Activated CD4-positive, CD25-positive, alpha-beta regulatory T cell treated with anti-CD3 and anti-CD28 coated beads, Interleukin-2, amount 50 U/mL, for 72 hours (primary cell): ENCODE data around the gene ERFL.
"Not testable (repeated sequence)": the region's sequence is repeated elsewhere in the genome, so short reads cannot be mapped to it uniquely, and the experiment has no call there.

Experiments used
- DNase-seq: peaks from one replicate; pipeline ENCODE4 v3.0.0; 2021

ERFL gene

DNA sequence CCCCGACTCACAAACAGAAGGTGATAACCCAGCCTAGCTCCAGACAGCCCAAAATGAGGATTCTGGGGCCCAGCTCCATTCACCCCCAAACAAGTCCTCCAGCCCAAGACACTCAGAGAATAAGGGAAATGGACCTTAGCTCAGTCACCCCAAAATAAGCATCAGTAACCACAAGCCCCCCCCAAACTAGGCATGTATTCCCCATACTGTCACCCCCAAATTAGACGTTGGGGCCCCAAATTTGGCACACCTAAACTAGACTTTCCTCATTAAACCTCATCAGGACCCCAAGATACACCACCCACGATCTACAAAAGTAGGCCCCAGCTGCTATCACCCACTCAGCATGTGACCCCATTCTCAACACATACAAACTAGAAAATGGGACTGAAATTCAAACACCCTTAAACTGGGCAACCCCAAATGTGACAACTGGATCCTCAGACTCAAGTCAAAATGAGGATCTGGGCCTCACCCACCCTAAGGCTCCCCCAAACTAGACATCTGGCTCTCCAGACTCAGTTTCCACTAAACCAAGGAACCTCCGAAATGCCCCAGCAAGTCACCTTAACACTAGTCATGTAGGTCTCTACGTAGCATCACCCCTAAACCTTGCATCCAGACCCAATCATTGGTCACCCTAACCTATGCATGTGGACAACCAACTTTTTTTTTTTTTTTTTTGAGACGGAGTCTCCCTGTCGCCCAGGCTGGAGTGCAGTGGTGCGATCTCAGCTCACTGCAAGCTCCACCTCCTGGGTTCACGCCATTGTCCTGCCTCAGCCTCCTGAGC lies 13.4 kb upstream of the ERFL start:
- no peak for DNase-seq

DNA sequence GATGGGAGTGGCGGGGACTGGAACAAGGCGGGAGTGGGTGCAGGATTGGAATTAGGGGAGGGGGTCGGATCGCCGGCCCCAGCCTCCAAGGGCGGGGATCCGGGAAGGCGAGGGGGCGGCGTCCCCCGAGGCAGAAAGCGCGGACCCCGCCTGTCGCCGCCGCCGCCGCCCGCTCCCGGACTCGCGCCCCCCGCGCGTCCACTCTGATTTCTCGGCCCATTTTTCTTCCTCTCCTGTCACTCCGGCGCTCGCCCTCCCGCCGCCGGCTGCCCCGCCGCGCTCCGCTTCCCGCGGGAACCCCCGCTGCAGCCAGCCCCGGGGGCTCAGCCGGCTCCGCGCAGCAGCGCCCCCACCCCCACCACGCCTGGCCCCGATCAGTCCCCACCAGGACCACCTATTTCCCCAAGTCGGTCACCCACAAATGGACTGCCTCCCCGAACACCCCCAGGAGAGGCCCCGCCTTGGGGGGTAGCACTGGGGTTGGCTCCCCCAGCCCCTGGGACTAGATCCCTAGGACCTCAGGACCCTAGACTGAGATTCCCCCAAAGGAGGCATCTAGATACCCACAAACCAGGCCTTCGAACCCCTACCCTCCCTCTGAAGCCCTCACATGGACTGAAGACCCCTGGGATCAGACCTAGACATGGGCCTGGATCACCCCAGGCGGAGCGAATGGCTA lies 12.6 kb upstream of the ERFL start:
- DNase-seq, result no peak

DNA sequence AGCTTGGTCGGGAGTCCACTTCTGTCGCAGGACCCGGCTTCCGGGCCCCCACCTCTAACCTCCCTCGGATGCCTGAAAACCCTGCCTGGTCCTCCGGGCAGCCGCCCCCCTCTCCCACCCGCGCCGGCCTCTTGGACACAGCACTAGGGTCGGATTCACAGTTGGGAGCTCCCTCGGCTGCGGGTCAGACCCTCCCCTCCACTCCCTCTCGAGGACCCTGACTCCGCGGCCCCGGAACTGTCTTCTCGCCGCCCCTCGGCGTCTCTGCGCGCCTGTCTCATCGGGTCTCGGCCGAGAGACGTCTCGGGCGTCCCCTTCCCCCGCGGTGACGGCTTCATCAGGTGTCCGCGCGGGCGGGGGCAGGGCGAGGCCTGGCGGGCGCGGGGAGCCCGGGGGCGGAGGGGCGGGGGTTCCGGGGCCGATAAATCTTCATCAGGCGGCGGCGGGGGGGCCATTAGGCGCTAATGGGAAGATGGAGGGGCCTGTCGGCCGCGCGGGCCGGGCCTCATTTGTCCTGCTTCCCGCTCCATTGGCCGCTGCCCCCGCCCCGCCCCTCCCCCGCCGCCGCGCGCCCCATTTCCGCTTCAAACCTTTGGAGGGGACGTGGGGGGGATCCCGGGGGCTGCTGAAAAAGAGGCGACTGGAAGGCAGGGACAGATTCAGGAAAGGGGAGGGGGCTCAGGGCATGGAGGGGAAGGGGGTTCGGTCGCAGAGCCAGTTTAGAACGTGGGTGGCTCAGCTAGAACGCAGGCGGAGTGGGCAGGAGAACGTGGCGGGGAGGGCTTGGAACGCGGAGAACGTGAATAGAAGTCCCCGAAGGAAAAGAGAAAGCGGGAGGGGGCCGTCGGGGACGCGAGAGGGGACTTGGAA lies 11.8 kb upstream of the ERFL start:
- peak; percentile 63 for DNase-seq

DNA sequence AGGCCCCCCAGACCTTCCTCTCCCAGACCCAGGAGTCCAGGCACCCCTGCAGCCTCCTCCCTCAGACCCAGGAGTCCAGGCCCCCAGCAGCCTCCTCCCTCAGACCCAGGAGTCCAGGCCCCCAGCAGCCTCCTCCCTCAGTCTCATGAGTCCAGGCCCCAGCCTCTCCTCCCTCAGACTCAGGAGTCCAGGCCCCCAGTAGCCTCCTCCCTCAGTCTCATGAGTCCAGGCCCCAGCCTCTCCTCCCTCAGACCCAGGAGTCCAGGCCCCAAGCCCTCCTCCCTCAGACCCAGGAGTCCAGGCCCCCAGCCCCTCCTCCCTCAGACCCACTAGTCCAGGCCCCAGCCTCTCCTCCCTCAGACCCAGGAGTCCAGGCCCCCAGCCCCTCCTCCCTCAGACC lies 11.0 kb upstream of the ERFL start:
- not testable (repeated sequence) for DNase-seq

DNA sequence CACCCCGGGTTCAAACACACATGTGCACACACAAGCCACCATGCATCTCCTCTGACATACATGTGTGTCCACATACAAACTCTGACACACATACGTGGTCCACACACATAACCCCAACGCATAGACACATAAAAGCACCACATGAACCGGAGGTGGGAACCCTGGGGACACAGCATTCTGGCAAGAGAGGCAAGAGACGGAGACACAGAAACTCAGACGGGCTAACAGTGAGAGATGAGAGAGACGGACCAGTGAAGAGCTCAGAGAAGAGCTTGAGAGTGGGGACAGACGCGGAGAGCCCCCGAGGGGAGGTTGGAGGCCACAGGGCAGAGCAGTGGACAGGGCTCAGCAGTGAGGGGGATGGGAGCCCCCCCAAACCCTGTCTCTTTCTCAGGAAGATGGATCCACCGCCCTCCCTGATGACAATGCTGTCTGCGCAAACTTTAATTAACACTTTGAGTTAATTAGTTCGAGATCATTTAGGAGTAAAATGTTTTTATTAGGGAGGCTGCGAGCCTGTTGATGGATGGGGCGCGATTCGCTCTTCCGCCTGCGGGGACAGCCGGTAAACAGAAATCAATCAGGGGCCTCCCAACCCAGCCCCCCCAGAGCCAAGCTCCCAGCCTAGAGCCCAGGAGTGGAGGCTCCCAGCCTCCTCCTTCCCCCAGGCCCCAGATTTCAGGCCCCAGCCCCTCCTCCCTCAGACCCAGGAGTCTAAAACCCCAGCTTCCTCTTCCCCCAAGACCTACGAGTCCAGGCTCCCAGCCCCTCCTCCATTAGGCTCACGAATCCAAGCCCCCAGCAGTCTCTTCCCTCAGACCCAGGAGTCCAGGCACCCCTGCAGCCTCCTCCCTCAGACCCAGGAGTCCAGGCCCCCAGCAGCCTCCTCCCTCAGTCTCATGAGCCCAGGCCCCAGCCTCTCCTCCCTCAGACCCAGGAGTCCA lies 9.5 kb upstream of the ERFL start:
- DNase-seq, result no peak

DNA sequence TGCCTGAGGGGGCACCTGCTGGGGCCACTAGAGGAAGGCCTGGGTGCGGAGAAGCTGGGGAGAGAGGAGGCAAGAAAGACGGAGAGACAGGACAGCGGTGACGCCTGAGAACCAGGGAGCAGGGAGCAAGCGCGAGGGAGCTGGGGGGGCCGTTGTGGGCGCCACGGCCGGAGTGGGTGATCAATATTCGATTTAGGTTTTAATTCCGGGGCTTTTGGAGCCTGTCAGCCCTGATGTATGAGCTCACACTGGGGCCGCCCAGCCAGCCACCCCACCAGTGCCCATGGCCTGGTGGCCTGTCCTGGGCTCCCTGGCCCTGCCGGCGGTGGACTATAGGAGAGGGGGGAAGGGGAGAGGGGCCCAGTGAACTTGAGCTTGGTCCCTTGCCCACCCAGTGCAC lies 8.7 kb upstream of the ERFL start:
- no peak for DNase-seq

DNA sequence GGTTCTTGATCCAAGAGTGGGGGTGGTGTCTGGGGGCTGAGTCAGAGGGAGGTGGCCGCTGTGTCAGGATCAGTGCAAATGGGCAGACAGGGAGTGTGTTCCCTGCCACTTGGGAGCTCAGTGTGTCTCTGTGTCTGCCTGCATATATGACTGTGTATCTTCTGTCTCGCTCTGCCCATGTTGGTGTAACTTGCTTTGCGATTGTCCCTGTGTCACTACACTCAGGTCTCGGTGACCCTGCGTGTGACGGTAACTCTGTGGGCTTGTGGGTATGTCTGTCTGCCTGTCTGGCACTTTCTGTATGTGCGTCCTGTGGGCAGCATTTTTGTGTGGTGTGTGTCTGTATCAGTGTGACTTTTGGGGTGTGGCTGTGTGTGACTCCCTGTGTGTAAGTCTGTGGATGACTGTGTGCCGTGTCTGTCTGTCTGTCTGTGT lies 8.2 kb upstream of the ERFL start:
- no peak for DNase-seq

DNA sequence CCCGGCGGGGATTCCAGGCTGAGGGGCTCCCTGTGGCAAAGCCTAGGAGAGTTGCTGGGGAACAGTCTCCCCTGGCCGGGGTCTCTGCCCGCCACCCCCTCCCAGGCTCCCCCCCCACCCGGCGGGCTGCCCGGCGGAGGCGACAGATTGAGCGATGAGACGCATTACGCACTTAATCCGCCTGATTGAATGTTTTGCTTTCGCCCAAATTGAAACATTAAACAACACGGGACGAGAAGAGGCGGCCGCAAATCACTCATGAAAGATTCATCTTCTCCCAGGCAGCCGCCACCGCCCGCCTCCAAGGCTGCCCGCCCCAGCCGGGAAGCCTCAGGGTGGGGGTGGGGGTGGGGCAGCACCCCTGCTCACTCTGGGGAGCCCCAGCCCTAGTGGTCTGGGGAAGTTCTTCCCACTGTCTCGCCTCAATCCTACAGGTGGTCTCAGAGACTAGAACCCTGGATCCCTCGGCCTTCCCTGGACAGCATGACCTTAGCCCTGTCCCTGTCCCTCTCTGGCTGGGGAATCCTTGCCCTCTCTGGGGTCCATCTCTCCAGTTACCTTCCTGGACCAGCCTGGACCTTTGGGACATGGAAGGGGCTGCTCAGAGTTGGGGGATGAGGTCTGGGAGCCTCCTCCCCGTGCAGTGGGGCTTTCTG lies 7.6 kb upstream of the ERFL start:
- no peak for DNase-seq

DNA sequence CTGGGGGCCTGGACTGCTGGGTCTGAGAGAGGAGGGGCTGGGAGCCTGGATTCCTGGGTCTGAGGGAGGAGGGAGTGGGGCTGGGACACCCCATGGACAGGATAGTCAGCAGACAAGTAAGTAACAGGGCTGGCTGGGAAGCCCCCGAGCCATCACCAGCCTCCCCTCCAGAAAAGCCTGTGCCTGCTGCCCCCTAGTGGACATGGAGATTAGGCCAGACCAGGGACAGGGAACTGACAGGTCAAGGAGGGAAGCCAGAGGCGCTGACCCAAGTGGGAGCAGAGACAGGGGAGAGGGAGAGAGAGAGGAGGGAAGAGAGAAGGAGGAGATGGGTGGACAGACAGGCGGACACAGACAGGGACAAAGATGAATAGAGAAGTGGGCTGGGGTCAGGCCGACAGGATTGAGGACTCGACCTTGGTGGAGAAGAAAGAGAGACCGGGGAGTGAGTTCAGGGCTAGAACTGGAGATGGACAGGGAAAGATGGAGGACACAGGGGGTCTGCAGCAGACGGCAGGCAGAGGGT lies 6.7 kb upstream of the ERFL start:
- peak; percentile 82 for DNase-seq

DNA sequence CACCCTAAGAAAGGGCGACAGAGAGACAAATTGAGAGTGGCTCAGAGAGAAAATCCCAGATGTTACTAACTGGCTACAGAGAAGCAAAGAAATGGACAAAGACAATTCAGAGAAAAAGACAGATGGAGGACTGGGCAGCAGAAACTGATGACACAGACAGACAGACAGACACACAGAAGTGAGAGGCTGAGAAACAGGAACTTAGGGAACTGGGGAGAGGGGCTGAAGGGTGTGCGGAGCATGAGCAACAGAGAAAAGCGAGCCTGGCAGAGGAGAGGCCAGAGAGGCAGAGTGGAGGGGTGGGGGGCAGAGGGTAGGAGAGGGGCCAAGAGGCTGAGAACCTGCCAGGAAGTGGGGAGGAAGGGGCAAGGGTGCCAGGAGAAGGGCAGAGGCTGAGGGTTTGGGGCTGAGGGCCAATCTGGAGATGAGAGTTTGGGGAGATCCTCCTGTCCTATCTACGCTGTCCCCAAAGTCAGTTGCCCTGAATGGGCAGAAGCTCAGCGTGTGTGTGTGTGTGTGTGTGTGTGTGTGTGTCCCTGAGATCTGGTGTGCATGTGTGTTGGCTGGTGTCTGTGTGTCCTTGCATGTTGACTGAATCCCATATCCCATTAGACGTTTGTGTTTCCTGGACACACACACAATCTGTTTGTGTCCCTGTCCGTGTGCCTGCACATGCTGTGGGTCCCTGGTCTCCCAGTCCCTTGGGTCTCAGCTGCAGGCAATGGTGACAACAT lies 5.6 kb upstream of the ERFL start:
- no peak for DNase-seq

DNA sequence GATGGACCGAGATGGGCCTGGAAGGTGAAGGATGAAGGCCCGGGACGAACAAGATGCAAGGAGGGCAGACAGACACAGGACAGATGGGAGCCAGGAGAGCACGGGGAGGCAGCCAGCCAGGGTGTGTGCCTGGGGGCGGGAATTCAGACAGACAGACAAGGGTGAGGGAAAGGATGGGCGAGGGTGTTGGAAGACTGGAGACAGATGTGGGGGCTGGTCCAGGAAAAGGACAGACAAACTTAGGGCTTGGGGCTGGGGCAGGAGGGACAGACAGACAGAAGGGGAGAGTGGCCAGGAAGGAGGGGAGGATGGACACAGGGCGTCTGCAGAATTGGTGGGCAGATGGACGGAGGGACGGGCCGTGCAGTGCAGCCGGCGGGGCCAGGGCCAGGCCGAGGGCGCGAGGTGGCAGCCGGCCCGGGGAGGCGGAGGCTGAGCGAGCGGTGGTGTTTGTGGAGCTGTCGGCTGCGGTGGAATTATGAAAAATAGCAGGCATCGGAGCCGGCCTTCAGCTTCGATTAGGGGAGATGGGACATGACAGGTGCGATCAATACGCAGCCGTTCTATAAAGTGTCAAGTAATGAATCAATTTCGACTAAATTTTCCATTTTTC lies 4.6 kb upstream of the ERFL start:
- no peak for DNase-seq

DNA sequence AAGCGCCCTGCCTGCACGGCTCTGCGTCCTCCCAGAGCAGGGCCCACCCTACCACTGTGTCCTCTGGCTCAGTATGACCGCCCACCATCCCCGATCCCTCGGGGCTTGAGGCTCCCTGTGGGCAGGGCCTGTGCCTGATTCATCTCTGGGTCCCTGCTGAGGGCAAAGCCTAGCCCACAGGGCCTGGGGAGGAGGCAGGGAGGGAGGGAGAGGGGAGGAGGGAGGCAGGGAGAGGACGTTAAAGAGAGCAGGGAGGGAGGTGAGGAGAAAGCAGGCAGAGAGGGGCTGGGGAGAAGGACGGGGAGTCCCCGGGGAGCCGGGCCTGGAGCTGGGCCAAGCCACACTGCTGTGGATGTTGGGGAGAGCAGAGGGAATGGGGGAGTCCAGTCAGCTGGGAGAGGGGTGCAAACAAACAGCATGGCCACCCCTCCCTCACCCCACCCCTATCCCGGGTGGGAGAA lies 4.0 kb upstream of the ERFL start:
- no peak for DNase-seq

DNA sequence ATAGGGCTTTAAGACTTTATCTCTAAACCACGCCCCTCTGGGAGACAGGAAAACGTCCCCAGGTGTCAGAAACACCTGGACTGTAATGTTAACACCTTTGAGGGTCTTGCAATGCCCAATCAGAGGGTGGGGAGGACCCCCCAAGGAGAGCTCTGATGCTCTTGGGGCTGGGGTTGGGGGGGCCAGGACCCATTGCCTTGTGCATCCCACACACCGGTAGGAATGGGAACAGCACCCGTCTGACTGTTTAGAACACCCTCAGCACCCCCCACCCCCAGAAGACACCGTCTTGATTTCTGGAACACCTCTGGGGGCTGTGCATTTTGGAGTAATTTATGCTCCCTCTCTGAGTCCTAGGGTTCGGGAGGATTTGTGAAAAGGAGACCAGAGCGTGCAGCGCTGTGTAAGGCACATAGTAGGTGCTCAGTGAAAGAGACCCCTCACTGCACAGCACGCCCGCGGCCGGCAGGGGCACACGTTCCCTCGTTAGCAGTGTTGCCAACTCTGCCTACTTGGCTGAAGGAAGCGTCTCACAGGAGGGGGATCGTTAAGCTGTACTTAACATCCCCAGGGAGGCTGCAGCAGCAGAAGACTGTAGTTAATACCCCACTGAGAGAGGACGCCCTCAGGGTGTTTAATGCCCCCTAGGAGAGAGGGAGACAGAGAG lies 2.8 kb upstream of the ERFL start:
- DNase-seq, result no peak

DNA sequence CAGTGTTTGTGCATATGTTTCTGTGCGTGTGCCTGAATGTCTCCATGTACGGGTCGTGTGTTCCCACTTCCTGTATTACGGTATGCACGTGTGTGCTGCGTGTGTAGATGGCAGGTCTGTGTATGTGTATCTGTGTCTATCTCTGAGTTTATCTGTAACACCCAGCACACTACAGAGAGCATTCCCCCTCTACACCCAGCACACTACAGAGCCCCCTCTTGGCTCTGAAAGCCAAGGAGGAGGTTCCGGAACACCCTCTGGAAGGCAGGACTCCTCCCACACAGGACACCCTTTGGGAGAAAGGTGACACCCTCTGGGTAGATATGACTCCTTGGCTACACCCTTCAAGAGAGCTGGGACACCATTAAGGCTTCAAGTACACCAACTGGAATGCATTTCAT lies 2.1 kb upstream of the ERFL start:
- no peak for DNase-seq

DNA sequence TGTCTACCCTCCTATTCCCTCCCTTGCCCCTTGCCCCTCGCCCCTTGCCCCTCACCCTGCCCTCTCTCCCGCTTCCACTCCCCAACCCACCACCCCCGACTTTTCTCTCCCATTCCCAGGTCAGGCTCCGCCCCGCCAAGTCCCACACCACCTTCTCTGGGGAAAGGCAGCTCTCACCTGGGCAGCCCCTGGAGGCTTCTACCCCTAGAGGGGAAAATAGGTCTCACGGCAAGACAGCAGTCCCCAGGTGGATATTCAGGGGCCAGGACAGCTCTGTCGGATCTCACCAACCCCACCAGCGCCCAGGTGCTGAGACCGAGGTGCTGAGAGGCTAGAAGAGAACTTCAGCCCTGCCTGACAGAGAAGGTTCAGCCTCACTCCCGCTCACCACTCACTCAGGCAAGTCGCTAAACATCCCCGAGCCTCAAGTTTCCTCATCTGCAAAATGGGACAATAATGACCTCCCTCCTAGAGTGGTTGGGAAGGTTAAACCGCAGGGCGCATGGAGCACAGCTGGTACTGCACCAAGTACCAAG lies 1.4 kb upstream of the ERFL start:
- no peak for DNase-seq

DNA sequence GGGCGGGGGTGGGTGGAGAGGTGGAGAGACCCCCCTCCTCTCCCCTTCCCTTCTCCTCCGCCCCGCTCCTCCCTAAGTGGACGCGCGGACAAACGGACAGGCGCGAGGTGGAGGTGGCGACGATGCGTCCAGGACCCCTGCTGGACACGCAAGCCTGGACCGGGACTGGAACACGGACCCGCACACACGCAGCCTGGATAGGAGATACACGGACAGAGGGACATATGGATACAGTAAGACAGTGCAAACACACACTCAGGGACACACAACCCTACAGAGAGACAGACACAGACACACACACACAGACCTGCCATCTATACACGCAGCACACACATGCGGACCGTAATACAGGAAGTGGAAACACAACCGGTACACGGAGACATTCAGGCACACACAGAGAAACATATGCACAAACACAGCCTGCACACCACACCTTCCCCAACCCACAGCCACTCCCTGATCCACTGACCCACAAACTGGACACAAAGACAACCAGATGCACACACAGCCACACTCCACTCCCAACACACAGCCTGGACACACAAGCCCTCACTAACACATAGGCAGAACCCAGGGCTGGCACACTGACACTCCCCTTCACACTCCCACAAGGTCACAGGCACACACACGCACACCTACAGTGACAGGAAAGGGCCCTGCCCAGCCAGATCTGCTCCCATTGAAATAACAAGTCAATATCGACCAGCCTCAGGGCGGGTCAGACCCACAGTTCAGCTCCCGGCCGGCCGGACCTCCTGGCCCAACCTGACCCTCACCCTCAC lies 696 bp upstream of the ERFL start:
- no peak for DNase-seq

DNA sequence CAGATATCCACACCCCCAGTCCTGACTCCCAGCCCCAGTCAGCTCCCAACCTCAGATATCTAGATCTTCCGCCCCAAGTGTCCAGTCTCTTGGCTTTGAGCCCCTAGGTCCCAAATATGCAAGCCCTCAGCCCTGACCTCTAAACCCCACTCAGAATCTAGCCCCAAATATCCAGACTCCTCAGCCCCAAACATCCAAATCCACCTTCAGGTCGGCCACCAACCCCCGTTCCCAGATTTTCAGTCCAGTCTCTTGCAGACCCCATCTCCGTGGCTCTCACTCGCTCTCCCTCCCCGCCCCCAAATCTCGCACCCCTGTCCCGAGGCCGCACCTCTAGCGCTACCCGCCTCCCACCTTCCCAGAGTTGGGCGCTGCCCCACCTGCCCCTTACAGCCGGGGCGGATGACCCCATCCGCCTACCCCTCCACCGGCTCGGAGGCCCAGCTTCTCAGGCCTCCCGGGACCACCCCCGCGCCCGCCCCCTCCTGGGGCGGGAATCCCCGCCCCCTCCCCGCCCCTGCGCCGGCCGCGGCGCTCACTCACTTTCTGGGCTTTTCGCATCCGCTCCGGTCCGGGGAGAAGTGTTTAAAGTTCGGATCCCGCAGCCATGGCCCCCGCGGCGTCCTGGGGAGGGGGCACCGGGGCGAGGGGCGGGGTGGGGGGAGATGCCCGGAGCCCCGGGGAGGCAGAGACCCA lies 604 bp downstream of the ERFL start:
- DNase-seq, result no peak
